GM21360 (cell line): ENCODE data around the gene CIB1.
A peak's percentile ranks its signal among the peaks of the same experiment; 100 is the strongest.
"Not testable (repeated sequence)": the region's sequence is repeated elsewhere in the genome, so short reads cannot be mapped to it uniquely, and the experiment has no call there.

Experiments
- ATAC-seq: cut with Tn5 transposase; IDR thresholded peaks from one replicate; pipeline ENCODE4 v1.9.1; 2021; ENCODE audit warnings: mild to moderate bottlenecking, moderate library complexity; ENCODE audit not compliant: unreplicated experiment

CIB1 gene

GRCh38 chr15:90201130-90201943 is 32.4 kb downstream of the CIB1 start, which contains the start of gene SEMA4B:
Gene SEMA4B (plus strand): TSS chr15:90201330. CDS start chr15:90201579, 249 bp downstream.
- ATAC-seq: peak; percentile 82

DNA sequence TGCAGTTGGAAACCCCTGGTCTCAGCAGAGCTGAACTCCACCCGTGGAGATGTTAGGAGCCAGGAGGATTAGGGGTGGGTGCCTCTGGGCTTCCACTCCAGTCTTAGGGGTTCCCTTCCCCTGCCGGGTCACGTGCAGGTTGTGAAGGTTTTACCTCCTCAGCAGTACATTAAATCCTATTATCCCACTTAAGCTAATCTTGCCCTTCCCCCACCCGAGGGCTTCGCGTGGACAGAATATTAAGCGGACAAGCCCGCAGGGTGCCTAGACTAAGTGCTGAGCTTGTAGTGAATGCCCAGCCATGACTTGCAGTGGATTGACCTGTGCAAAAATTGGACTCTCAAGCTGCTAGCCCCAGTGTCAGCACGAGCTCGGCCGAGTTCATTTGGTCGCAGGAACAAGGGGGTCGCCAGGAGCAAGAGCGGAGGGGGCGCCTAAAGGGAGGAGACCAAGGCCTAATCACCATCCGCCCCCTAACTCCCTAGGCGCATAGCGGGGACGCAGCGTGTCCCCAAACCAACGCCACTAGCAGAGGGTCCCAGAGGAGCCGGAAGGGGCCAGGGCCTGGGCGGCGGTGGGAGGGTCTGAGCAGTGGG is 33.1 kb downstream of the CIB1 start:
- peak; percentile 37 for ATAC-seq

GRCh38 chr15:90194655-90195054 is 39.1 kb downstream of the CIB1 start:
- ATAC-seq: no peak

- no peak for ATAC-seq
Observed at GRCh38 chr15:90192961-90193786, 40.6 kb downstream of the CIB1 start.

DNA sequence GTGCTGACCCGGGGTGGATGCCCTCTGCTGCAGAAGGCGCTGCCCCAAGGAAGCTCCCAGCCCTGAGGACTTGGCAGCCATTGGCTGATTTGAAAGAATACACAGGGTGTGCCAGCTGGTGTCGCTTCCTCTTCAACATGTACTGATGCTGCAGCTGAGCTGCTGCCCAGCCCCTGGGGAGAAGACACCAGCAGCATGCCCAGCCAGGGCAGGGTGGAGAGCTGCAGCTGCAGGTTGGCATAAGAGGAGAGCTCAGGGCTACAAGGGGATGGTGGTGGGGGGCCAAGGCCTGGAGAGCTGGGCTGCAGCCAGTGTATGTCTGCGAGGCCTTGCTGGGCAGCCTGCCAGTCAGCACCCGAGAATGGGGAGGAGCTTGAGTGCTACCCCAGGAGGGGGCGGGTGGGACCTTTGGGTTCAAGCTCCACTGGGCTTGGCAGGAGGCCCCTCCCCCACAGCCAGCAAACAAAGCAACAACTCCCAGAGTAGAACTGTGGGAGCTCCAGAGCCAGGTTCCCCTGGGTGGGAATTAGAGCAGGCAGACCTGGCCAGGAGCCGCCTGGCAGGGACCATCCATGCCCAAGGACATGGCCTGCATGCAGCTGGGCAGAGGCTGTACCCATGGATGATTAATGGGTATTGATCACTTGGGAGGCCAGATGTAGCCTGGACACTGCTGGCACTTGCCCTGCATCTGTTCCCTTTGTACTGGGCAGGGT is 41.8 kb downstream of the CIB1 start:
- peak; percentile 57 for ATAC-seq

GRCh38 chr15:90191344-90191687 is 42.4 kb downstream of the CIB1 start:
- peak; percentile 23 for ATAC-seq

DNA sequence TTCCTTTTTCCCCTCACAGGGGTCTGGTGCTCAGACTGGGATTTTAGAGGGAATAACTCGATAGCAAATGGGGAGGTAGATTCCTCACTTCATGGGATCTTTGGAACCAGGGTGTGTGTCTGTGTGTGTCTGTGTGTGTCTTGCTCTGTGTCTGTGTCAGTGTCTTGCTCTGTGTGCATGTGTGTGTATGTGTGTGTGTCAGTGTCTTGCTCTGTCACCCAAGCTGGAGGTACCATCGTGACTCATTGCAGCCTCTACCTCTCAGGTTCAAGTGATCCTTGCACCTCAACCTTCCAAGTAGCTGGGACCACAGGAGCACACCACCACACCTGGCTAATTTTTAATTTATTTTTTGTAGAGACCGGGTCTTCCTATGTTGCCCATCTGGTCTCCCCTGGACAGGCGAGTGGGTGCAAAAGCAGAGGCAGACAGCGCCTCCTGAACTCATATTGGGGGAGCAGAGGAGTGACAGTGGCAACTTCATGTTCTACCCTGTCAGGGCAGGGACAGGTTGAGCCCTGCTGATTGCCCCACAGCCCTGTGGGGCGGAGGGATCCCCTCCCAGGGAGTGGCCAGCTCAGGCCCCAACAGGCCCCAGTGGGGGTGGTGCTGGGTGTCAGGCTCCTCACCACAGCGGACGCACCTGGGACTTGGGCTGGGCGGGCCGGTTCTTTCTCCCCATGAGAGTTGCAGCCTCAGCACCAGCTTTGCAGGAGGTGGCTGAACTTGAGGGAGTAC is 43.0 kb downstream of the CIB1 start:
- peak; percentile 39 for ATAC-seq

DNA sequence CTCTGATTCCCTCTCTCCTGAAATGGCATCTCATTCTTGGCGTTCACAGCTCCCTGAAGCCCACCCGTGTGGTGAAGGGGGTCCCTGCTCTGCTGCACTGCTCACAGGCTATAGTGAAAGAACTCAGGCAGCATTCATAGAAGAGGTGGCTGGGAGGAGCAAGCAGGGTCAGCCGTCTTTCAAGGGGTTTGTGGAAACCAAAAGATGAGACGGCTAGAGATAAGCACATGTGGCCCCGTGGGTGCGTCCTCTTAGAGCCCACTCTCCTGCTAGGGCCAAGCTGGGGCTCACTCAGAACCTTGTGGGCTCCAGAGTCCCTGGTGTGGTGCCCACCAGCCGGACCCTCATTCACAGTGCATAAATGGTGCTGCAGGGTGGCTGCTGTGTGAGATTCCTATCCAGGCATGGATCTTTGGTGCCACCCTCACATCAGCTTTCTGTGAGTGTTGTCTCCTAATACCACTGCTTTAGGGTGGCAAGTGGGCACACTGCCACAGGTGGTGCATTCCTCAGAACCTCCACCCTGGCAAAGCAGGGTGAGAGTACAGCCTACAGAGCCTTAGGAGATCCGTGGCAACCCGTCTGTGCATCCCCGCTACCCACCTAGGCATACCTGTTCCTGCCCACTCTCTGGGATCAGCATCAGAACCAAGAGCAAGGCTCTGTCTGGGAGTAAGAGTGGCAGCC is 43.8 kb downstream of the CIB1 start:
- ATAC-seq: no peak

DNA sequence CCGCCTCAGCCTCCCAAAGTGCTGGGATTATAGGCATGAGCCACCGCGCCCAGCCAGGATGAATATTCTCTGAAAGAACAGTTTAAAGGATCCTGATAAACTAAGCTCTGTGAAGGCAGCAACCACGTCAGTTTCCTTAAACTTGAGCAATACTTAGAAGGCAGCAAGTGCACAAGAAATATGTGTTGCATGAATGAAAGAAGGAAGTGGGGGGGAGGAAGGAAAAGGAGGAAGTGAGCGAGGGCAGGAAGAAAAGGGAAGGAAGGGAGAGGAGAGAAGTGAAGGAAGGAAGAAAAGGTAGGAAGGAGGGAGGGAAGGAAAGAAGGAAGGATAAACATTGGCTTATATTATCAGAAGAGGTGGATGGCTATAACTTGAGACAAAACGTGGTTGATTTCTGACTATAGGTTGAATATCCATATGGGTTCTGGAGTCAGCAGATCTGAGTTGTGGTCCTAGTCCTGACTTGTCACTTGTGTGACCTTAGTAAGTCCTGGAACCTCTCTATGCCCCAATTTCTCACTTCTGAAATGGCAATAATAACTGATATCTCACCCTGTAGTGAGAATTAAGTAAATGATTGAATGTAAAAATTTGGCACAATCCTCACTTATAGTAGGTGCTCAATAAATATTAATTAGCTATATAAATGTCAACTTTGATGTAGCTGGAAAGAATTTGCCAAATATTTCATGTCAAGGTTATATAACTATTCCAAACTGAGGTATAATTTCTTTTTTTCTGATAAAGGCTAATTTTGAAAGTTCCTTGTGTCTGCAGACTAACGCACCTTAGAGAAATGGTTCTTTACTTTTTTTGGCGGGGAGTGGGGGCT is 44.6 kb downstream of the CIB1 start:
- no peak for ATAC-seq

DNA sequence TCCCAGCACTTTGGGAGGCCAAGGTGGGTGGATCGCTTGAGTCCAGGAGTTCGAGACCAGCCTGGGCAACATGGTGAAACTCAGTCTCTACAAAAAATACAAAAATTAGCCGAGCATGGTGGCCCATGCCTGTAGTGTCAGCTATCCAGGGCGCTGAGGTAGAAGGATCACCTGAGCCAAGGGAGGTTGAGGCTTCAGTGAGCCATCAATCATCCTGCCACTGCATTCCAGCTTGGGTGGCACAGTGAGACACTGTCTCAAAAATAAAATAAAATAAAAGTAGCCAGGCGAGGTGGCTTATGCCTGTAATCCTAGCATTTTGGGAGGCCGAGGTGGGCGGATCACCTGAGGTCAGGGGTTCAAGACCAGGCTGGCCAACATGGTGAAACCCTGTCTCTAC is 45.7 kb downstream of the CIB1 start:
- ATAC-seq: not testable (repeated sequence)

GRCh38 chr15:90187257-90187868 is 46.4 kb downstream of the CIB1 start:
- no peak for ATAC-seq

DNA sequence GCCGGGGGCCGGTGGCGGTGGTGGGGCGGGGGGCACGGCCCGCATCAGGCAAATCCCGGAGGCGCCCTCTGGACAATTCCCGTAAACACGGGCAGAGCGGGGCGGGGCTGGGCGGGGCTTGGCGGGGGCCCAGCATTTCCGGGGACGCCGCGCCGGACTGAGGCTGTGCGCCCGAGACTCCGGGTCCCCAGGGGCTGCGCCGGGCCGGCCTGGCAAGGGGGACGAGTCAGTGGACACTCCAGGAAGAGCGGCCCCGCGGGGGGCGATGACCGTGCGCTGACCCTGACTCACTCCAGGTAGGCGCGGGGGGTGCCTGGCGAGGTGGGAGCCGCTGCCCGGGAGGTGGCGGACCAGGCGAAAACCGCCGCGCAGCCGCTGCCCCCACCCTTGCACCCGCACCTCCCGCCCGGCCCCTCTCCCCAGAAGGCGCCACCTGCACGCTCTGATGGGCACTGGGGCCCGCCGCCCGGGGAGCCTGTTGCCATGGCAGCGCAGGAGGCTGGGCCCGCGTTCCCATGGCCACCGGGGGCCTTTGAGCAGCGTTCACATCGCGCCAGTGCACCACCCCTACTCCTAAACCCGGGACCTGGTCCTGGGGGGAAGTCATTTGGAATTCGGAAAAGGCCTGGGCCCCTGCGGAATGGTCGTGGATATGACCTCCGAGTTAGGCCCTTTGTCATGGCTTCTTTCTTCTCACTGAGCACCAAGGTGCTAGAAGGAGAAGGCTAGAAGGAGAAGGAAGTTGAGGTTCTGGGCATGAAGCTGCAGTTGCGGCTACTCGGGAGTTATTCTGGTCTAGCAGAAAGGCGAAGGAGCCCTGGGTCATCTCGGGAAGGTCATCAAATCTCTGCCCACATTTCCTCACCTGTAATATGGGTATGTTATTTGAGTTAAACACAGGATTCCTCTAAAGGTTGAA is 48.7 kb downstream of the CIB1 start:
- peak; percentile 58 for ATAC-seq

GRCh38 chr15:90184119-90184785 is 49.5 kb downstream of the CIB1 start:
- ATAC-seq: peak; percentile 60

- no peak for ATAC-seq
Observed at GRCh38 chr15:90181776-90182175, 52.0 kb downstream of the CIB1 start.
